ENCODE measurements around the gene RNF8. TPM values are rescaled to one million over a fixed set of nuclear protein-coding genes. Genes with fewer than 3 reads are reported as not detected.
"Not testable (repeated sequence)": the region's sequence is repeated elsewhere in the genome, so short reads cannot be mapped to it uniquely, and the experiment has no call there.

The RNF8 gene
- total RNA-seq, 3 donors from 2014 or later (not counting 1 experiment from before 2014, with no cell fraction given), result 11.4 to 18.2 (median 14.0) TPM

DNA sequence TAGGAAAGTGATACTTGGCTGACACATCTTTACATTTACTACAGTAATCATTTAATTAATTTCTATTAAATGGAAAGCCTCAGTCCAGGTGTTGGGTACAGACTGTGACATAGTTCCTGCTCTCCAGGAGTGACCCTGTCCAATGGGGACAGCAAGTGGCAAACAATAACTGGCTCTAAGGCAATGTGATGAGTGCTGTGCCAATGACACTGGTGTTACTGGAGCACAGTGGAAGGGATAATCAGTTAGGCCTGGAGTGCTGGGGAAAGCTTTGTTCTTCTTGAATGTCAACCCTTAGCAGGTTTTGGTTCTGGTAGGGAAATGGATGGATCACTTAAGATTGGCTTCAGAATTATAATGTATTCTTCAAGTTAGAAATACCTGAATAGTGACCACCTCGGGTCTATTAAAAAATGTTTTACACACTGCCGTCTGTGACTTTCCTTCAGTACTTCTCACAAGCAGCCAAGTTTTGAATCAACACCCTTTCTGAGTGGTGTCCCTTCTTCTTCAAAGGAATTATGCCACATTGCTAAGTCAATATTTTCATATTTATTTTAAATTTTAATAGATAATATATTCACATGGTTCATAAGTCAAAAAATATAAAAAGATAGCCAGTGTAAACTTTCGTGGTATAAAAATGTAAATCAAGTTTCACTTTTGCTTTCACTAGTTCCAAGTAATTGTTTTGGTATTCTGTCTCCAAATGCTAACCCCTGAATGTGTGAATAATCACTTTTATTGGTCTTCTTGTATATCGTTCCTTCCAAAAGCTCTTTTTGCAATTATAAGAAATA, 88.8 kb downstream of the RNF8 start:
- DNase-seq (peak in 1 of 2 donors; percentile 28), ATAC-seq (peak; percentile 51 to 76 (median 65))
- TF ChIP-seq, protein P1, sequence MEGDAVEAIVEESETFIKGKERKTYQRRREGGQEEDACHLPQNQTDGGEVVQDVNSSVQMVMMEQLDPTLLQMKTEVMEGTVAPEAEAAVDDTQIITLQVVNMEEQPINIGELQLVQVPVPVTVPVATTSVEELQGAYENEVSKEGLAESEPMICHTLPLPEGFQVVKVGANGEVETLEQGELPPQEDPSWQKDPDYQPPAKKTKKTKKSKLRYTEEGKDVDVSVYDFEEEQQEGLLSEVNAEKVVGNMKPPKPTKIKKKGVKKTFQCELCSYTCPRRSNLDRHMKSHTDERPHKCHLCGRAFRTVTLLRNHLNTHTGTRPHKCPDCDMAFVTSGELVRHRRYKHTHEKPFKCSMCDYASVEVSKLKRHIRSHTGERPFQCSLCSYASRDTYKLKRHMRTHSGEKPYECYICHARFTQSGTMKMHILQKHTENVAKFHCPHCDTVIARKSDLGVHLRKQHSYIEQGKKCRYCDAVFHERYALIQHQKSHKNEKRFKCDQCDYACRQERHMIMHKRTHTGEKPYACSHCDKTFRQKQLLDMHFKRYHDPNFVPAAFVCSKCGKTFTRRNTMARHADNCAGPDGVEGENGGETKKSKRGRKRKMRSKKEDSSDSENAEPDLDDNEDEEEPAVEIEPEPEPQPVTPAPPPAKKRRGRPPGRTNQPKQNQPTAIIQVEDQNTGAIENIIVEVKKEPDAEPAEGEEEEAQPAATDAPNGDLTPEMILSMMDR (IDR thresholded peaks at IDR 0.05), result no peak
- peaks cover 12% of the 10 kb centered on the region for H3K36me3 Mint-ChIP-seq
- peak overlapping the region; percentile 93 for H3K4me3 Mint-ChIP-seq
- no peaks in the 10 kb centered on the region for H3K27me3 Mint-ChIP-seq (ENCODE audit: low read depth in 2 of 2)
- 4% methylated on average over 3 of the region's 4 CpGs for WGBS (ENCODE audit: insufficient coverage)
- H3K4me1 ChIP-seq (ENCODE audit: control insufficient read depth, insufficient read depth, low read length), result peaks cover 9% of the 10 kb centered on the region
- H3K9me3 ChIP-seq (ENCODE audit: control insufficient read depth, insufficient read depth, low read length), result no peaks in the 10 kb centered on the region
- intact Hi-C loops (cut with micrococcal nuclease), result no loop called here
- peaks cover 9 to 27% of the 10 kb centered on the region in 2 donors for H3K4me1 Mint-ChIP-seq
- peak overlapping the region; percentile 92 for H3K27ac Mint-ChIP-seq
- H3K4me3 ChIP-seq (ENCODE audit: low read length), result peak overlapping the region; percentile 35
- H3K9me3 Mint-ChIP-seq, result no peaks in the 10 kb centered on the region
- peak overlapping the region; percentile 81 for H3K27ac ChIP-seq (ENCODE audit: low read length)
- H3K36me3 ChIP-seq (ENCODE audit: control insufficient read depth, insufficient read depth, low read length), result peaks cover 55% of the 10 kb centered on the region
- H3K27me3 ChIP-seq (ENCODE audit: control insufficient read depth, insufficient read depth, low read length), result no peaks in the 10 kb centered on the region

DNA sequence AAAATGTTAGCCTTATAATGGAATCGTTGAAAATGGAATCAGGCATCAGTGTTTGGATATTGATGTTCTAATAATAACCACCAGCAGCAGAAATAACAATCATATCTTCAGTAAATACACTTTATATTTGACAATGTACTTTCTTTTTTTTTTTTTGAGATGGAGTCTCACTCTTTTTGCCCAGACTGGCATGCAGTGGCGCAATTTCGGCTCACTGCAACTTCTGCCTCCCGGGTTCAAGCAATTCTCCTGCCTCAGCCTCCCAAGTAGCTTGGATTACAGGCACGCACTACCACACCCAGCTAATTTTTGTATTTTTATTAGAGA, 89.4 kb downstream of the RNF8 start:
- ATAC-seq; H3K27me3 ChIP-seq (ENCODE audit: control insufficient read depth, insufficient read depth, low read length); H3K9me3 Mint-ChIP-seq; H3K4me1 ChIP-seq (ENCODE audit: control insufficient read depth, insufficient read depth, low read length); H3K9me3 ChIP-seq (ENCODE audit: control insufficient read depth, insufficient read depth, low read length); intact Hi-C loops (cut with micrococcal nuclease); DNase-seq; H3K36me3 Mint-ChIP-seq; H3K27me3 Mint-ChIP-seq (ENCODE audit: low read depth in 2 of 2): not testable (repeated sequence)
- H3K4me1 Mint-ChIP-seq, result peaks cover 5 to 23% of the 10 kb centered on the region in 2 donors
- Histone ChIP-seq H3K27ac (ENCODE audit: low read length) (peak overlapping the region; percentile 81), H3K4me3 (ENCODE audit: low read length) (peak overlapping the region; percentile 35), H3K36me3 (ENCODE audit: control insufficient read depth, insufficient read depth, low read length) (peaks cover 54% of the 10 kb centered on the region)
- peak overlapping the region; percentile 92 for H3K27ac Mint-ChIP-seq
- 95% methylated on average over 4 of the region's 5 CpGs for WGBS (ENCODE audit: insufficient coverage)
- H3K4me3 Mint-ChIP-seq, result peak overlapping the region; percentile 93

Other genes with a start within 250 kb of the RNF8 start
- 100 to 1,000 TPM; 188 to 242 (median 215) TPM for gene PIM1, start 183.8 kb upstream of the RNF8 start, total RNA-seq
- gene TBC1D22B, start 96.2 kb upstream of the RNF8 start, total RNA-seq, result 10 to 100 TPM in 2 of 3 donors, 1 to 10 TPM in 1; 8.0 to 12.1 (median 12.0) TPM
- gene TMEM217, start 95.8 kb upstream of the RNF8 start, total RNA-seq, result 1 to 10 TPM in 1 of 3 donors, under 1 TPM in 2; 0.75 to 2.1 (median 0.75) TPM
- 100 to 1,000 TPM in 1 of 3 donors, 10 to 100 TPM in 2; 85.0 to 111 (median 94.7) TPM for gene CMTR1, start 79.2 kb downstream of the RNF8 start, total RNA-seq
- gene CCDC167, start 145.9 kb downstream of the RNF8 start, total RNA-seq, result 10 to 100 TPM; 10.2 to 27.4 (median 19.4) TPM

All from natural killer cell (primary cell).